Measurements from ENCODE around the gene GNG7. TPM values are rescaled to one million over a fixed set of nuclear protein-coding genes. Genes with fewer than 3 reads are reported as not detected.
A peak's percentile ranks its signal among the peaks of the same experiment; 100 is the strongest.

GNG7 gene
- total RNA-seq, 1 donor from 2014 or later = 7.7 TPM

- Mint-ChIP-seq H3K9me3 (ENCODE audit: unreplicated experiment) (no peaks in the 10 kb centered on the region), H3K36me3 (ENCODE audit: low read depth, unreplicated experiment) (no peaks in the 10 kb centered on the region), H3K27me3 (ENCODE audit: unreplicated experiment) (peaks cover 9% of the 10 kb centered on the region), H3K4me3 (ENCODE audit: unreplicated experiment) (no peak overlapping the region), H3K27ac (ENCODE audit: unreplicated experiment) (peak overlapping the region; percentile 50), H3K4me1 (ENCODE audit: unreplicated experiment) (peaks cover 24% of the 10 kb centered on the region)
- TF ChIP-seq, protein P1, sequence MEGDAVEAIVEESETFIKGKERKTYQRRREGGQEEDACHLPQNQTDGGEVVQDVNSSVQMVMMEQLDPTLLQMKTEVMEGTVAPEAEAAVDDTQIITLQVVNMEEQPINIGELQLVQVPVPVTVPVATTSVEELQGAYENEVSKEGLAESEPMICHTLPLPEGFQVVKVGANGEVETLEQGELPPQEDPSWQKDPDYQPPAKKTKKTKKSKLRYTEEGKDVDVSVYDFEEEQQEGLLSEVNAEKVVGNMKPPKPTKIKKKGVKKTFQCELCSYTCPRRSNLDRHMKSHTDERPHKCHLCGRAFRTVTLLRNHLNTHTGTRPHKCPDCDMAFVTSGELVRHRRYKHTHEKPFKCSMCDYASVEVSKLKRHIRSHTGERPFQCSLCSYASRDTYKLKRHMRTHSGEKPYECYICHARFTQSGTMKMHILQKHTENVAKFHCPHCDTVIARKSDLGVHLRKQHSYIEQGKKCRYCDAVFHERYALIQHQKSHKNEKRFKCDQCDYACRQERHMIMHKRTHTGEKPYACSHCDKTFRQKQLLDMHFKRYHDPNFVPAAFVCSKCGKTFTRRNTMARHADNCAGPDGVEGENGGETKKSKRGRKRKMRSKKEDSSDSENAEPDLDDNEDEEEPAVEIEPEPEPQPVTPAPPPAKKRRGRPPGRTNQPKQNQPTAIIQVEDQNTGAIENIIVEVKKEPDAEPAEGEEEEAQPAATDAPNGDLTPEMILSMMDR (IDR thresholded peaks at IDR 0.05; ENCODE audit: unreplicated experiment) = no peak
- DNase-seq (ENCODE audit: low spot score) = no peak
Observed at GRCh38 chr19:2552859-2553258, 149.6 kb downstream of the GNG7 start.

DNA sequence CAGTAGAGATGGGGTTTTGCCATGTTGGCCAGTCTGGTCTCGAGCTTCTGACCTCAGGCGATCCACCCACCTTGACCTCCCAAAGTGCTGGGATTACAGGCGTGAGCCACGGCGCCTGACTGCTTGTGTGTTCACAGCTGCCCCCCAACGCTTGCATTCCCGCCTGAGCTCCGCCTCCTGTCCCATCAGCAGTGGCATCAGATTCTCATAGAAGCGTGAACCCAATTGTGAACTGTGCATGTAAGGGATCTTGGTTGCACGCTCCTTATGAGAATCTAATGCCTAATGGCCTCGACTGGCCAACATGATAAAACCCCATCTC lies 150.7 kb downstream of the GNG7 start:
- H3K4me1 Mint-ChIP-seq (ENCODE audit: unreplicated experiment) = peaks cover 20% of the 10 kb centered on the region
- peak overlapping the region; percentile 18 for H3K27ac Mint-ChIP-seq (ENCODE audit: unreplicated experiment)
- DNase-seq (ENCODE audit: low spot score) = no peak
- H3K4me3 Mint-ChIP-seq (ENCODE audit: unreplicated experiment) = no peak overlapping the region
- TF ChIP-seq, protein P1 (IDR thresholded peaks at IDR 0.05; ENCODE audit: unreplicated experiment) = no peak
- no peaks in the 10 kb centered on the region for H3K9me3 Mint-ChIP-seq (ENCODE audit: unreplicated experiment)
- no peaks in the 10 kb centered on the region for H3K36me3 Mint-ChIP-seq (ENCODE audit: low read depth, unreplicated experiment)
- H3K27me3 Mint-ChIP-seq (ENCODE audit: unreplicated experiment) = peaks cover 6% of the 10 kb centered on the region

- H3K9me3 Mint-ChIP-seq (ENCODE audit: unreplicated experiment) = no peaks in the 10 kb centered on the region
- no peak for DNase-seq (ENCODE audit: low spot score)
- no peak overlapping the region for H3K4me3 Mint-ChIP-seq (ENCODE audit: unreplicated experiment)
- peaks cover 20% of the 10 kb centered on the region for H3K4me1 Mint-ChIP-seq (ENCODE audit: unreplicated experiment)
- H3K36me3 Mint-ChIP-seq (ENCODE audit: low read depth, unreplicated experiment) = no peaks in the 10 kb centered on the region
- no peak overlapping the region for H3K27ac Mint-ChIP-seq (ENCODE audit: unreplicated experiment)
- TF ChIP-seq, protein P1 (IDR thresholded peaks at IDR 0.05; ENCODE audit: unreplicated experiment) = no peak
- peaks cover 6% of the 10 kb centered on the region for H3K27me3 Mint-ChIP-seq (ENCODE audit: unreplicated experiment)
Observed at GRCh38 chr19:2551172-2551863, 151.2 kb downstream of the GNG7 start.

DNA sequence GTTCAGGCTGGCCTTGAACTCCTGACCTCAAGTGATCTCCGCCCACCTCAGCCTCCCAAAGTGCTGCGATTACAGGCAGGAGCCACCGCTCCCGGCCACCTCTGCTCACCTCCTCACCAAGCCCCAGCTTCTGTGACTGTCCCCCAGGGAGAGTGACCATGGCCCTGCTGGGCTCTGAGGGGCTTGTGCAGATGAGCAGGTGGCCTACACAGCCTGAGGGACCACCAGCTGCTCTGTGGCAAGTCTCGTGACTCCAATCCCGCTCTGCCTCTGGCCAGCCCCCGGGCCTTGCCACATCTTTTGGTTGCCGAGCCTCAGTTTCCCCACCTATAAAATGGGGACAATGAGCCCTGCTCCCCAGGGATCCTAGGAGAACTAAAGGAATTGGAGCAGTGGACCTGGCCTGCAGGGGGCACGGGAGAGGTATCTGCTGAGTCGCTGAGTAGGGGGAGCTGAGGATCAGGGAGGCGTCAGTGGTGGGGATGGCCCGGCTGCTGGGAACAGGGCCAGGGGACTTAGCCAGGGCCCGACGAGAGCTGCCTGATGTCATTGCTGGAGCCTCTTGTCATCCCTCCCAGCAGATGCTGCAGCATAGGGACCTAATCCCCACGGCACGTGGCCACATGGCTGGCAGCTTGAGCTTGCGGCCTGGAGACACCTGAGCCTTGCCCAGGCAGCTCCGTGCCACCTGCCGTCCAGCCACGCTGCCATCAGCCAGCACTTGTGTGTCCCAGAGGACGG lies 151.9 kb downstream of the GNG7 start:
- Mint-ChIP-seq H3K4me3 (ENCODE audit: unreplicated experiment) (no peak overlapping the region), H3K27ac (ENCODE audit: unreplicated experiment) (no peak overlapping the region), H3K36me3 (ENCODE audit: low read depth, unreplicated experiment) (no peaks in the 10 kb centered on the region), H3K27me3 (ENCODE audit: unreplicated experiment) (peaks cover 8% of the 10 kb centered on the region), H3K4me1 (ENCODE audit: unreplicated experiment) (peaks cover 20% of the 10 kb centered on the region), H3K9me3 (ENCODE audit: unreplicated experiment) (no peaks in the 10 kb centered on the region)
- no peak for DNase-seq (ENCODE audit: low spot score)
- TF ChIP-seq, protein P1 (IDR thresholded peaks at IDR 0.05; ENCODE audit: unreplicated experiment) = no peak

GRCh38 chr19:2549701-2550191 lies 152.7 kb downstream of the GNG7 start:
- peak overlapping the region; percentile 13 for H3K27ac Mint-ChIP-seq (ENCODE audit: unreplicated experiment)
- H3K36me3 Mint-ChIP-seq (ENCODE audit: low read depth, unreplicated experiment) = no peaks in the 10 kb centered on the region
- TF ChIP-seq, protein P1 (IDR thresholded peaks at IDR 0.05; ENCODE audit: unreplicated experiment) = no peak
- no peak for DNase-seq (ENCODE audit: low spot score)
- H3K27me3 Mint-ChIP-seq (ENCODE audit: unreplicated experiment) = peaks cover 6% of the 10 kb centered on the region
- peaks cover 12% of the 10 kb centered on the region for H3K4me1 Mint-ChIP-seq (ENCODE audit: unreplicated experiment)
- H3K4me3 Mint-ChIP-seq (ENCODE audit: unreplicated experiment) = no peak overlapping the region
- no peaks in the 10 kb centered on the region for H3K9me3 Mint-ChIP-seq (ENCODE audit: unreplicated experiment)

Measured in endothelial cell (in vitro differentiated cells).